ENCODE results near the gene MRTFB. TPM values are rescaled to one million over a fixed set of nuclear protein-coding genes. Genes with fewer than 3 reads are reported as not detected.

The MRTFB gene
- total RNA-seq, 1 donor from 2014 or later = 31.4 TPM

DNA sequence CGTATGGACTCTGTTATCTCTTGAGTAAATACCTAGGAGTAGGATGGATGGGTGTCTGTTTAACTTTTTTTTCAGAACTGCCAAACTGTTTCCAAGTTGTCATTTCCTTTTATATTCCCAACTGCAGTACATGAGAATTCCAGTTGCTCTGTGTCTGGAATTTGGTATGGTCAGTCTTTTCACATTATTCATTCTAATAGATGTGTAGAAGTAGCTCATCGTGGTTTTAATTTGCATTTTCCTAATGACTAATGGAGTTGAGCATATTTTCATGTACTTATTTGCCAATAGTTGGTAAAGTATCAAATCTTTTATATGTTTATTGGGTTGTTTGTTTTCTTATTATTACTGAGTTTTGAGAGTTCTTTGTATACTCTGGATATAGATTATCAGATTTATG lies 27.0 kb downstream of the MRTFB start:
- no peak for DNase-seq (ENCODE audit: extremely low spot score, unreplicated experiment)
- Mint-ChIP-seq H3K4me1 (ENCODE audit: unreplicated experiment) (peaks cover 32% of the 10 kb centered on the region), H3K36me3 (ENCODE audit: unreplicated experiment) (peaks cover 5% of the 10 kb centered on the region), H3K27me3 (ENCODE audit: unreplicated experiment) (no peaks in the 10 kb centered on the region), H3K27ac (ENCODE audit: unreplicated experiment) (no peak overlapping the region), H3K4me3 (ENCODE audit: unreplicated experiment) (no peak overlapping the region), H3K9me3 (ENCODE audit: unreplicated experiment) (peaks cover 5% of the 10 kb centered on the region)
- TF ChIP-seq, protein P1, sequence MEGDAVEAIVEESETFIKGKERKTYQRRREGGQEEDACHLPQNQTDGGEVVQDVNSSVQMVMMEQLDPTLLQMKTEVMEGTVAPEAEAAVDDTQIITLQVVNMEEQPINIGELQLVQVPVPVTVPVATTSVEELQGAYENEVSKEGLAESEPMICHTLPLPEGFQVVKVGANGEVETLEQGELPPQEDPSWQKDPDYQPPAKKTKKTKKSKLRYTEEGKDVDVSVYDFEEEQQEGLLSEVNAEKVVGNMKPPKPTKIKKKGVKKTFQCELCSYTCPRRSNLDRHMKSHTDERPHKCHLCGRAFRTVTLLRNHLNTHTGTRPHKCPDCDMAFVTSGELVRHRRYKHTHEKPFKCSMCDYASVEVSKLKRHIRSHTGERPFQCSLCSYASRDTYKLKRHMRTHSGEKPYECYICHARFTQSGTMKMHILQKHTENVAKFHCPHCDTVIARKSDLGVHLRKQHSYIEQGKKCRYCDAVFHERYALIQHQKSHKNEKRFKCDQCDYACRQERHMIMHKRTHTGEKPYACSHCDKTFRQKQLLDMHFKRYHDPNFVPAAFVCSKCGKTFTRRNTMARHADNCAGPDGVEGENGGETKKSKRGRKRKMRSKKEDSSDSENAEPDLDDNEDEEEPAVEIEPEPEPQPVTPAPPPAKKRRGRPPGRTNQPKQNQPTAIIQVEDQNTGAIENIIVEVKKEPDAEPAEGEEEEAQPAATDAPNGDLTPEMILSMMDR (IDR thresholded peaks at IDR 0.05) = no peak

DNA sequence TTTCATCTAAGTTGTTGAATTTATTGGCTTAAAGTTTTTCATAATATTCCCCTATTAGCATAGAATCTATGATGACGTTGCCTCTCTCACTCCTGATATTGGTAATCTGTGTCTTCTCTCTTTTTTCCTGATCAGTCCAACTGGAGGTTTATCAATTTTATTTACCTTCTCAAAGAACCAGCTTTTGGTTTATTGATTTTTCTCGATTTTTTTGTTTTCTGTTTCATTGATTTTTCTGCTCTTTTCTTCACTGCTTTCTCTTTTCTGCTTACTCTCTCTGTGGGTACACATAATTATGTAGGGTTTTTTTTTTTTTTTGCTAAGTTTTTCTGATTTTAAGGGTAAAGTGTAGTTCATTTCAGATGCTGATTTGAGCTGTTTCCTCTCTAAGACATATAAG lies 29.7 kb downstream of the MRTFB start:
- H3K4me1 Mint-ChIP-seq (ENCODE audit: unreplicated experiment) = peaks cover 34% of the 10 kb centered on the region

DNA sequence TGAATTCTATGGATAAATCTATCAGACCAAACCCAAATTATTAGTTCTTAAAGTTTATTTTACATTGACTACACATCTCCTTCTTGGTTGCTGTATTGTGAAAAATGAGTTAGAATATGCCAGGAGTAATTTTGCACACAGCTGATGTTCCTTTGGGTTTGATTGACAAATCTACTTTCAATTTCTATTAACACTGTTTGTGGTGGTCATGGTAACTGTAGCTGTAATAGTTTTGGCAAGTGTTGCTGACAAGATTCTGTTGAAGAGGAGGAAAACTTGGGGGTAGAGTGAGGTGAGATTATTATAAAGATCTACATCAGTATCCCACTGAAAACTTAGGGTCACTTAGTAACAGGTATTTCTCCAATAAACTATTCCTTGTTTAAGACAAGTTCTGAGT lies 30.3 kb downstream of the MRTFB start:
- Mint-ChIP-seq H3K4me1 (ENCODE audit: unreplicated experiment) (peaks cover 38% of the 10 kb centered on the region), H3K36me3 (ENCODE audit: unreplicated experiment) (peaks cover 5% of the 10 kb centered on the region), H3K4me3 (ENCODE audit: unreplicated experiment) (no peak overlapping the region), H3K27me3 (ENCODE audit: unreplicated experiment) (no peaks in the 10 kb centered on the region), H3K9me3 (ENCODE audit: unreplicated experiment) (peaks cover 5% of the 10 kb centered on the region), H3K27ac (ENCODE audit: unreplicated experiment) (peak overlapping the region; percentile 71)
- DNase-seq (ENCODE audit: extremely low spot score, unreplicated experiment) = no peak
- TF ChIP-seq, protein P1 (IDR thresholded peaks at IDR 0.05) = no peak

More for the DNA sequence above, 29.7 kb downstream of the MRTFB start:
- DNase-seq (ENCODE audit: extremely low spot score, unreplicated experiment) = no peak
- TF ChIP-seq, protein P1 (IDR thresholded peaks at IDR 0.05) = no peak
- Mint-ChIP-seq H3K36me3 (ENCODE audit: unreplicated experiment) (peaks cover 5% of the 10 kb centered on the region), H3K9me3 (ENCODE audit: unreplicated experiment) (peaks cover 5% of the 10 kb centered on the region), H3K4me3 (ENCODE audit: unreplicated experiment) (no peak overlapping the region), H3K27me3 (ENCODE audit: unreplicated experiment) (no peaks in the 10 kb centered on the region), H3K27ac (ENCODE audit: unreplicated experiment) (no peak overlapping the region)

DNA sequence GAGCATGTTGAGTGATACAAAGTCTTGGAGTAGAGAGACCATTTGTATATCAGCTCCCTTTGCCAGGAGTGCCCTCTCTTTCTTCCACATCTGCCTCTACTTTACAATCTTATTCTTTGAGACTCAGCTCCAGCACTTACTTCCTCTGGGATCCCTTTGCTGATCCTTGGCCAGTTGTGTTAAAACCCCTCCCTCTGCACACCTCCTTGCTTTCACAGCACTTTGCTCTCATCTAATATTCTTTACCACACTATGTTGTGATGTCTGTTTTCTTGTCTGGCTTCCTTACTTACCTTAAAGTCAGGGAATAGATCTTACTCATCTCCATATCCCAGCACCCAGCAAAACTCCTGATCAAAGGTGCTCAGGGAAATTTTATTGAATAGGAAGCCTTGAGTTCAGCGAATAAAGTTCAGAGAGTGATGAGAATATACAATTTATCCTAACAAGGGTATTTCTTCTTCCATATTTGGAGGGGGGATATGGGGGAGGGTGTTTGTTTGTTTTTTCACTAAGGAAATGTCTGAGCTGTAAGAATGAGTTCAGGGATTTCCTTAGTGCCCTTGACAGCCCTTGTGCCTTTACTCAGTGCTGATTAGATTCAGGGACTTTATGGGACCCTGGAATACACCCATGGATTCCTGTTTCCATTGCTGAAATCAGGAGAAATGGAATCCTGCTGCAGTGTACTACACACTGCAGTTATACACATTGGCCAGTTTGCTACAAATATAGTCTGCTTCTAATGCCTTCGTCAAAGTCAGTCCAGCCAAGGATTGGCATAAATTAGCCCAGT lies 32.0 kb downstream of the MRTFB start:
- TF ChIP-seq, protein P1 (IDR thresholded peaks at IDR 0.05) = no peak
- DNase-seq (ENCODE audit: extremely low spot score, unreplicated experiment) = no peak
- Mint-ChIP-seq H3K27ac (ENCODE audit: unreplicated experiment) (no peak overlapping the region), H3K4me3 (ENCODE audit: unreplicated experiment) (no peak overlapping the region), H3K36me3 (ENCODE audit: unreplicated experiment) (peaks cover 1% of the 10 kb centered on the region), H3K9me3 (ENCODE audit: unreplicated experiment) (no peaks in the 10 kb centered on the region), H3K4me1 (ENCODE audit: unreplicated experiment) (peaks cover 35% of the 10 kb centered on the region), H3K27me3 (ENCODE audit: unreplicated experiment) (no peaks in the 10 kb centered on the region)

DNA sequence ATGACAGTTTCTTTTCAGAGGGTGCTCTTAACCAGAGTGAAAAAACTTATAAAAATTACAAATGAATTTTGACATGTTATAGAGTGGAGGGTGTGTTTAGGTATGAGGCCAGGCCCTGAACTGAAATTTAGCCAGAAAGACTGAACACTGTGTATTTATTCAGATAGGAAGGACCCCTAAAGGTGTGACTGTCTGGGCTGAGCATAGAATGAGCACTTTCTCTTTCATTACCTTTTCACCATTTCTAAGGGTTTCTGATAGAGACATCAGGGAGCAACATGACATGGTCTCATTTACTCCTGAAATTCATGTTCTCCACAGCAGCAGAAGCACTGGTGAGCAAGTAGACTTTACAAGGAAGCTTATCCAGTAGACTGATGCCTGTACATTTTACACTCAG lies 32.9 kb downstream of the MRTFB start:
- TF ChIP-seq, protein P1 (IDR thresholded peaks at IDR 0.05) = no peak
- Mint-ChIP-seq H3K4me1 (ENCODE audit: unreplicated experiment) (peaks cover 32% of the 10 kb centered on the region), H3K27ac (ENCODE audit: unreplicated experiment) (no peak overlapping the region)

More for the DNA sequence above, 32.9 kb downstream of the MRTFB start:
- Mint-ChIP-seq H3K4me3 (ENCODE audit: unreplicated experiment) (no peak overlapping the region), H3K27me3 (ENCODE audit: unreplicated experiment) (no peaks in the 10 kb centered on the region), H3K36me3 (ENCODE audit: unreplicated experiment) (peaks cover 1% of the 10 kb centered on the region), H3K9me3 (ENCODE audit: unreplicated experiment) (no peaks in the 10 kb centered on the region)
- DNase-seq (ENCODE audit: extremely low spot score, unreplicated experiment) = no peak
